K562 (cell line): ENCODE data around the gene HMGA1. TPM values are rescaled to one million over a fixed set of nuclear protein-coding genes. Genes with fewer than 3 reads are reported as not detected.

Source experiments
- CREM ChIP-seq: IDR thresholded peaks from 2 replicates; pipeline ENCODE4 v1.6.1; 2014; ENCODE audit warnings: antibody characterized with exemption, low read depth
- CSDE1 ChIP-seq, 2 experiments: fragments of 450-650 bp; IDR thresholded peaks; 2 replicates each; pipeline ENCODE4 v1.6.1; 2016; ENCODE audit warnings: mild to moderate bottlenecking in 1 of 2
- CXXC5 ChIP-seq: fragments of 250-450 bp; sonication (Bioruptor Pico); IDR thresholded peaks from 2 replicates; pipeline ENCODE4 v1.8.0; 2022; ENCODE audit warnings: inconsistent platforms, mild to moderate bottlenecking, moderate library complexity
- DIDO1 ChIP-seq: fragments of 450-650 bp; IDR thresholded peaks from 2 replicates; pipeline ENCODE4 v1.6.1; 2016; ENCODE audit warnings: low read depth, missing biosample characterization, missing genetic modification characterization
- ELF2 ChIP-seq: fragments of 250-450 bp; sonication (Bioruptor Pico); IDR thresholded peaks from 2 replicates; pipeline ENCODE4 v1.5.0; 2021; ENCODE audit warnings: mild to moderate bottlenecking
- IRF1 ChIP-seq: sonication (generic); formaldehyde crosslinking; IDR thresholded peaks from 2 replicates; pipeline ENCODE4 v1.8.0; 2022; ENCODE audit warnings: missing genetic modification reagents, mild to moderate bottlenecking, borderline replicate concordance
- NR2F6 ChIP-seq: fragments of 450-650 bp; formaldehyde crosslinking; IDR thresholded peaks from 2 replicates; pipeline ENCODE4 v1.4.0; 2020; ENCODE audit warnings: mild to moderate bottlenecking
- PML ChIP-seq: IDR thresholded peaks from 2 replicates; pipeline ENCODE4 v1.6.1; 2012; ENCODE audit warnings: low read length, inconsistent platforms
- RAD21 ChIP-seq, 2 experiments: fragments of 250-450 bp in 1 of 2; fragments of 450-650 bp in 1 of 2; sonication (Bioruptor Pico) in 1 of 2; formaldehyde crosslinking in 1 of 2; IDR thresholded peaks in 1 of 2; conservative IDR thresholded peaks in 1 of 2; 2 replicates each; pipeline versions ENCODE4 v1.4.0 to v1.8.0; 2020 to 2022; ENCODE audit warnings: mild to moderate bottlenecking in 2 of 2, moderate library complexity in 1 of 2
- RCOR1 ChIP-seq, 2 experiments: IDR thresholded peaks; 2 replicates each; pipeline ENCODE4 v1.6.1; 2012; ENCODE audit warnings: low read depth in 2 of 2, low read length in 2 of 2, borderline replicate concordance in 1 of 2, improper control_type of control experiment in 1 of 2
- SFPQ ChIP-seq: fragments of 200-400 bp; formaldehyde crosslinking; IDR thresholded peaks from 2 replicates; pipeline ENCODE4 v1.6.1; 2017; ENCODE audit warnings: mild to moderate bottlenecking, low read depth, low read length, moderate library complexity
- SREBF2 ChIP-seq: sonication (generic); formaldehyde crosslinking; IDR thresholded peaks from 2 replicates; pipeline ENCODE4 v1.4.0; 2020; ENCODE audit warnings: mild to moderate bottlenecking, missing genetic modification reagents
- SUPT5H ChIP-seq: fragments of 450-650 bp; IDR thresholded peaks from 2 replicates; pipeline ENCODE4 v1.6.1; 2016
- TCF7L2 ChIP-seq: fragments of 150-350 bp; IDR thresholded peaks from 2 replicates; pipeline ENCODE4 v1.6.1; 2016; ENCODE audit warnings: low read depth, mild to moderate bottlenecking, low read length, moderate library complexity
- ZBTB8A ChIP-seq: fragments of 450-650 bp; IDR thresholded peaks from 2 replicates; pipeline ENCODE4 v1.6.1; 2018; ENCODE audit warnings: mild to moderate bottlenecking, moderate library complexity; ENCODE audit not compliant: partially characterized antibody
- ZNF384 ChIP-seq: IDR thresholded peaks from 2 replicates; pipeline ENCODE4 v1.6.1; 2012; ENCODE audit warnings: low read depth, low read length, improper control_type of control experiment
- ZNF431 ChIP-seq: sonication (generic); formaldehyde crosslinking; IDR thresholded peaks from 2 replicates; pipeline ENCODE4 v1.8.0; 2022; ENCODE audit warnings: mild to moderate bottlenecking, missing genetic modification reagents
- ZNF436 ChIP-seq: fragments of 250-450, 450-650 bp; sonication (Bioruptor Pico); formaldehyde crosslinking; IDR thresholded peaks from 2 replicates; pipeline ENCODE4 v1.7.0; 2020; ENCODE audit warnings: mild to moderate bottlenecking
- ZNF79 ChIP-seq: fragments of 250-450 bp; sonication (Bioruptor Pico); IDR thresholded peaks from 2 replicates; pipeline ENCODE4 v1.4.0; 2020; ENCODE audit warnings: low read depth, mild to moderate bottlenecking, moderate library complexity
- polyA plus RNA-seq, 8 experiments: library from polyadenylated mRNA; depleted of rRNA in 4 of 8; stranded (reverse) in 5 of 8; unstranded in 3 of 8; fragments of >200 nt; fragmentation: Nextera tagmentation in 2 of 8; fragmentation: Illumina TruSeq in 1 of 8; extraction: Ambion mirVana in 2 of 8; extraction: Trizol in 1 of 8; gene quantifications; 2 replicates each; pipeline versions ENCODE4 v1.2.1 to v1.2.3, GENCODE V29; 2011 to 2014; ENCODE audit warnings: inconsistent platforms in 1 of 8, missing spikeins in 1 of 8
- total RNA-seq, 7 experiments: library from RNA; depleted of rRNA in 6 of 7; stranded (reverse); fragments of >200 nt in 6 of 7; fragmentation: Illumina TruSeq in 2 of 7; extraction: Trizol in 2 of 7; gene quantifications; 2 replicates each; pipeline versions ENCODE4 v1.2.1 to v1.2.3, GENCODE V29; 2011 to 2021; ENCODE audit warnings: low replicate concordance in 1 of 7
- TF ChIP-seq, protein P1 (sequence below), 2 experiments: fragments of 450-650 bp in 1 of 2; IDR thresholded peaks; 2 replicates each; pipeline ENCODE4 v1.6.1; 2011 to 2017; ENCODE audit warnings: low read depth in 2 of 2, antibody characterized with exemption in 1 of 2, borderline replicate concordance in 1 of 2, low read length in 1 of 2, mild to moderate bottlenecking in 1 of 2, mixed read lengths in 1 of 2; ENCODE audit not compliant: control insufficient read depth in 1 of 2
- TF ChIP-seq, protein P2 (sequence below): fragments of 250-450 bp; sonication (Bioruptor Pico); IDR thresholded peaks from 2 replicates; pipeline ENCODE4 v1.5.0; 2021

Gene HMGA1
- total and polyA plus RNA-seq, 9 of the 15 experiments (the other 6 are each of a cell fraction or from before 2014, with no cell fraction given): 27.8 to 1,947 (median 594) TPM

DNA sequence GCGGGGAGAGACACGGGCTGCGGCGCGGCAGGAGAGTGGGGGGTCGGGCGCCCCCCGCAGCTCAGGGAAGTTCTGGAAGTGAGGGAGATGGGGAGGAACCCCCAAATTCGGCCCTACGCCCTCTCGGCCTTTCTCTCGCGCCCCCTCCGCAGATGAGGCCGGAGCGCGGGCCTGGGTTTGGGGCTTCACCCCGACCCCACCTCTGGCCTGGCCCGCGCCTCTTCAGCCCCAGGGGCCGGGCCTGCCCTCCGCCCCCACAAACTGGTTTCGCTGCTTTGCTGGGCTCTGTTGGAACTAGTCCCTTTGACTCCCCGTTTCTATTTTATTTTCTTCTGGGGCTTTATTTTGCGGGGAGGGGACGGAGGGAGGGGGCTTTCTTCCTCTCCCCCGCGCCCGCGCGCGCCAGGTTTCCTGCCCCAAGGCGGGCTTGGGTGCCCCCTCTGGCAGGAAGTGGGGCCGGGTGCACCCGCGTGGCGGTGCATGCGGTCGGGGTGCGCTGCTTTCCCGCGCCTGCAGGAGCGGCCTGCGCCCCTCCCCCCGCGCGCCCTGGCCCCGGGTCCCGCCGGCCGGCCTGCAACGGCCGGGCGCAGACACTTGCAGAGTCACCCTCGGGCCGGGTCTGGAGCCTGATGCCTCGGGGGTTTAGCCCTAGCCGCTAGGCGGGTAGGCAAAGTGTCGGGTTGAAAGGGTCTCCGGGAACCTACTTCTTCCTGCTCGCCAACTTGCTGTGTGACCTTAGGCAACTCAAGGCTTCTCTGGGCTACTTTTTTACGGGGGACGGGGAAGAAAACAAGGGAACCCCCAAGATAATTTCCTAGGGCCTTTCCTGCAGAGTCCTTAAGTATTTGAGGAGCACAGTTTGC is 1.3 kb downstream of the HMGA1 start (continued):
- TF ChIP-seq, protein P1, sequence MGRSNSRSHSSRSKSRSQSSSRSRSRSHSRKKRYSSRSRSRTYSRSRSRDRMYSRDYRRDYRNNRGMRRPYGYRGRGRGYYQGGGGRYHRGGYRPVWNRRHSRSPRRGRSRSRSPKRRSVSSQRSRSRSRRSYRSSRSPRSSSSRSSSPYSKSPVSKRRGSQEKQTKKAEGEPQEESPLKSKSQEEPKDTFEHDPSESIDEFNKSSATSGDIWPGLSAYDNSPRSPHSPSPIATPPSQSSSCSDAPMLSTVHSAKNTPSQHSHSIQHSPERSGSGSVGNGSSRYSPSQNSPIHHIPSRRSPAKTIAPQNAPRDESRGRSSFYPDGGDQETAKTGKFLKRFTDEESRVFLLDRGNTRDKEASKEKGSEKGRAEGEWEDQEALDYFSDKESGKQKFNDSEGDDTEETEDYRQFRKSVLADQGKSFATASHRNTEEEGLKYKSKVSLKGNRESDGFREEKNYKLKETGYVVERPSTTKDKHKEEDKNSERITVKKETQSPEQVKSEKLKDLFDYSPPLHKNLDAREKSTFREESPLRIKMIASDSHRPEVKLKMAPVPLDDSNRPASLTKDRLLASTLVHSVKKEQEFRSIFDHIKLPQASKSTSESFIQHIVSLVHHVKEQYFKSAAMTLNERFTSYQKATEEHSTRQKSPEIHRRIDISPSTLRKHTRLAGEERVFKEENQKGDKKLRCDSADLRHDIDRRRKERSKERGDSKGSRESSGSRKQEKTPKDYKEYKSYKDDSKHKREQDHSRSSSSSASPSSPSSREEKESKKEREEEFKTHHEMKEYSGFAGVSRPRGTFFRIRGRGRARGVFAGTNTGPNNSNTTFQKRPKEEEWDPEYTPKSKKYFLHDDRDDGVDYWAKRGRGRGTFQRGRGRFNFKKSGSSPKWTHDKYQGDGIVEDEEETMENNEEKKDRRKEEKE (IDR thresholded peaks at IDR 0.05; ENCODE audit: borderline replicate concordance in 1 of 2, control insufficient read depth in 1 of 2, low read depth in 2 of 2, low read length in 1 of 2): peak in 1 of 2 experiments; percentile 90; a peak in 1 of 4 replicates
- TF ChIP-seq CREM (peak; percentile 75; the same call in 1 of the 2 replicates), SUPT5H (peak; percentile 71), PML (no peak), SREBF2 (CRISPR knock-in tag) (no peak), ZNF431 (CRISPR knock-in tag) (peak; percentile 94), CXXC5 (peak; percentile 97), ZBTB8A (no peak), RAD21 (CRISPR knock-in tag; conservative IDR thresholded peaks at IDR 0.05 in 1 of 2, IDR thresholded peaks at IDR 0.05 in 1 of 2) (peak; percentile 25 to 48; a peak in 3 of 4 replicates), TCF7L2 (no peak), RCOR1 (IDR thresholded peaks at IDR 0.05; ENCODE audit: borderline replicate concordance in 1 of 2, low read depth in 2 of 2, low read length in 2 of 2) (peak in 1 of 2 experiments; percentile 80; a peak in 2 of 4 replicates), IRF1 (peak; percentile 95; the same call in 1 of the 2 replicates), NR2F6 (CRISPR knock-in tag) (no peak), CSDE1 (IDR thresholded peaks at IDR 0.05) (no peak), ZNF384 (no peak; the same call in 1 of the 2 replicates), ELF2 (CRISPR knock-in tag) (peak; percentile 67; the same call in 1 of the 2 replicates), ZNF436 (CRISPR knock-in tag) (no peak), SFPQ (no peak), DIDO1 (tag) (no peak), ZNF79 (no peak)
- TF ChIP-seq, protein P2, sequence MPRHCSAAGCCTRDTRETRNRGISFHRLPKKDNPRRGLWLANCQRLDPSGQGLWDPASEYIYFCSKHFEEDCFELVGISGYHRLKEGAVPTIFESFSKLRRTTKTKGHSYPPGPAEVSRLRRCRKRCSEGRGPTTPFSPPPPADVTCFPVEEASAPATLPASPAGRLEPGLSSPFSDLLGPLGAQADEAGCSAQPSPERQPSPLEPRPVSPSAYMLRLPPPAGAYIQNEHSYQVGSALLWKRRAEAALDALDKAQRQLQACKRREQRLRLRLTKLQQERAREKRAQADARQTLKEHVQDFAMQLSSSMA: no peak
